ENCODE results near the gene HS2ST1. TPM values are rescaled to one million over a fixed set of nuclear protein-coding genes. Genes with fewer than 3 reads are reported as not detected.
"Not testable (repeated sequence)": the region's sequence is repeated elsewhere in the genome, so short reads cannot be mapped to it uniquely, and the experiment has no call there.

The HS2ST1 gene
- total RNA-seq, 1 donor from 2014 or later: 17.1 TPM

GRCh38 chr1:86924324-86924960, 10.0 kb downstream of the HS2ST1 start:
- intact Hi-C loops (cut with micrococcal nuclease): no loop called here

- intact Hi-C loops (cut with micrococcal nuclease): no loop called here
Measured at GRCh38 chr1:86925742-86926141, 11.3 kb downstream of the HS2ST1 start.

- intact Hi-C loops (cut with micrococcal nuclease): no loop called here
Measured at GRCh38 chr1:86926883-86927282, 12.4 kb downstream of the HS2ST1 start.

- intact Hi-C loops (cut with micrococcal nuclease): no loop called here
Measured at GRCh38 chr1:86928819-86929218, 14.4 kb downstream of the HS2ST1 start.

- intact Hi-C loops (cut with micrococcal nuclease): no loop called here
Measured at GRCh38 chr1:86933051-86933450, 18.6 kb downstream of the HS2ST1 start.

- intact Hi-C loops (cut with micrococcal nuclease): no loop called here
Measured at GRCh38 chr1:86933562-86934377, 19.3 kb downstream of the HS2ST1 start.

- intact Hi-C loops (cut with micrococcal nuclease): no loop called here
Measured at GRCh38 chr1:86938450-86938849, 24.0 kb downstream of the HS2ST1 start.

GRCh38 chr1:86938855-86939254, 24.4 kb downstream of the HS2ST1 start:
- intact Hi-C loops (cut with micrococcal nuclease): no loop called here

GRCh38 chr1:86939406-86939805, 25.0 kb downstream of the HS2ST1 start:
- intact Hi-C loops (cut with micrococcal nuclease): no loop called here

GRCh38 chr1:86940599-86940998, 26.2 kb downstream of the HS2ST1 start:
- intact Hi-C loops (cut with micrococcal nuclease): no loop called here

GRCh38 chr1:86942042-86942441, 27.6 kb downstream of the HS2ST1 start:
- intact Hi-C loops (cut with micrococcal nuclease): no loop called here

- intact Hi-C loops (cut with micrococcal nuclease): no loop called here
Measured at GRCh38 chr1:86942743-86943142, 28.3 kb downstream of the HS2ST1 start.

- intact Hi-C loops (cut with micrococcal nuclease): no loop called here
Measured at GRCh38 chr1:86948212-86948611, 33.8 kb downstream of the HS2ST1 start.

- intact Hi-C loops (cut with micrococcal nuclease): no loop called here
Measured at GRCh38 chr1:86950712-86951419, 36.4 kb downstream of the HS2ST1 start.

GRCh38 chr1:86951430-86951829, 37.0 kb downstream of the HS2ST1 start:
- intact Hi-C loops (cut with micrococcal nuclease): no loop called here

- intact Hi-C loops (cut with micrococcal nuclease): no loop called here
Measured at GRCh38 chr1:86953167-86953566, 38.7 kb downstream of the HS2ST1 start.

- intact Hi-C loops (cut with micrococcal nuclease): no loop called here
Measured at GRCh38 chr1:86955678-86956077, 41.2 kb downstream of the HS2ST1 start.

GRCh38 chr1:86956221-86956620, 41.8 kb downstream of the HS2ST1 start:
- intact Hi-C loops (cut with micrococcal nuclease): no loop called here

GRCh38 chr1:86957221-86957620, 42.8 kb downstream of the HS2ST1 start:
- intact Hi-C loops (cut with micrococcal nuclease): no loop called here

GRCh38 chr1:86960548-86960947, 46.1 kb downstream of the HS2ST1 start:
- intact Hi-C loops (cut with micrococcal nuclease): no loop called here

GRCh38 chr1:86963841-86964240, 49.4 kb downstream of the HS2ST1 start:
- intact Hi-C loops (cut with micrococcal nuclease): not testable (repeated sequence)

Data from T-helper 1 cell treated with Interleukin-12 subunit alpha and Interleukin-12 subunit beta and Interleukin-4 antibody, amounts not matched to agents 30 ng/mL and 1 ng/mL, for 36 hours (primary cell).